Body of pancreas (tissue), 4 donors: Measurements from ENCODE around the gene TUBA3C. TPM values are rescaled to one million over a fixed set of nuclear protein-coding genes. Genes with fewer than 3 reads are reported as not detected.

Experiments used
- ATAC-seq: fragments of 150-250 bp; one replicate; pipeline ENCODE4 v1.9.1; 2016
- DNase-seq, 4 donors: peaks; one replicate each; pipeline ENCODE4 v3.0.0-alpha.2; 2019
- H3K27ac ChIP-seq, 4 donors: fragments of 200-600 bp; sonication (generic); 1 replicate in 3 of 4; 2 replicates in 1 of 4; pipeline versions ENCODE4 v1.5.1 to v1.6.1; 2016 to 2019; ENCODE audit warnings: mild to moderate bottlenecking in 1 of 4, mixed read lengths in 1 of 4, moderate library complexity in 1 of 4
- H3K27me3 ChIP-seq, 2 donors: fragments of 200-600 bp; sonication (generic); one replicate each; pipeline ENCODE4 v1.6.0; 2016; ENCODE audit warnings: mild to moderate bottlenecking in 1 of 2
- H3K36me3 ChIP-seq, 2 donors: fragments of 200-600 bp; sonication (generic); replicated peaks in 1 of 2; 2 replicates each; pipeline ENCODE4 v1.5.1; 2016; ENCODE audit warnings: low read depth in 2 of 2; ENCODE audit not compliant: insufficient read depth in 1 of 2
- H3K4me1 ChIP-seq: fragments of 200-600 bp; sonication (generic); one replicate; pipeline ENCODE4 v1.6.0; 2016
- H3K4me3 ChIP-seq, 2 donors: fragments of 200-600 bp; sonication (generic); 1 replicate in 1 of 2; 2 replicates in 1 of 2; pipeline ENCODE4 v1.5.1; 2016 to 2019
- H3K9me3 ChIP-seq, 3 donors: fragments of 200-600 bp; sonication (generic); 1 replicate in 2 of 3; 2 replicates in 1 of 3; pipeline ENCODE4 v1.5.1; 2016
- CTCF ChIP-seq, 7 experiments: fragments of 450-650 bp in 4 of 7; fragments of 200-600 bp in 3 of 7; sonication (generic) in 3 of 7; IDR thresholded peaks; one replicate each; pipeline ENCODE4 v1.5.1; 2016 to 2019; ENCODE audit warnings: antibody characterized with exemption in 7 of 7
- POLR2A ChIP-seq, 3 donors: fragments of 450-650 bp; IDR thresholded peaks; one replicate each; pipeline ENCODE4 v1.6.1; 2016; ENCODE audit warnings: antibody characterized with exemption in 3 of 3, mild to moderate bottlenecking in 2 of 3
- WGBS, 2 donors: methylation state at CpG; one replicate each; pipeline ENCODE4 v1.1.5; 2017; 5-methylcytosine and 5-hydroxymethylcytosine counted together
- intact Hi-C: fragments of 100-400 bp; cut with DNase I; formaldehyde crosslinking; loops from one replicate; pipeline ENCODE4 v1.15.1; 2023
- total RNA-seq, 2 donors: library from RNA; depleted of rRNA; stranded (reverse); fragments of >200 nt; gene quantifications; one replicate each; pipeline ENCODE4 v1.1.0, GENCODE V29; 2016

Gene TUBA3C
- total RNA-seq, 2 donors from 2014 or later = not detected

- H3K4me3 ChIP-seq = no peak overlapping the region
- ATAC-seq (no peak), DNase-seq (no peak)
- H3K27me3 ChIP-seq = no peaks in the 10 kb centered on the region
- WGBS, 2 donors = 64 to 69% methylated on average over 5 of the region's 5 CpGs
- H3K4me1 ChIP-seq = no peaks in the 10 kb centered on the region
- no peaks in the 10 kb centered on the region for H3K9me3 ChIP-seq
- intact Hi-C loops = no loop called here
- no peak overlapping the region for H3K27ac ChIP-seq
- TF ChIP-seq POLR2A (IDR thresholded peaks at IDR 0.05) (no peak), CTCF (IDR thresholded peaks at IDR 0.05) (no peak)
- no peaks in the 10 kb centered on the region for H3K36me3 ChIP-seq
Measured at GRCh38 chr13:19161308-19161707, 20.3 kb downstream of the TUBA3C start.

GRCh38 chr13:19159761-19160420 is 21.7 kb downstream of the TUBA3C start:
- no peak overlapping the region for H3K4me3 ChIP-seq
- intact Hi-C loops = no loop called here
- H3K4me1 ChIP-seq = no peaks in the 10 kb centered on the region
- WGBS, 2 donors = 56% methylated on average over 8 of the region's 9 CpGs; no CpG with 5 or more reads in 1 of the 2 donors
- no peaks in the 10 kb centered on the region for H3K9me3 ChIP-seq
- DNase-seq (no peak), ATAC-seq (no peak)
- TF ChIP-seq POLR2A (IDR thresholded peaks at IDR 0.05) = no peak
- no peaks in the 10 kb centered on the region for H3K36me3 ChIP-seq
- no peaks in the 10 kb centered on the region for H3K27me3 ChIP-seq
- no peak overlapping the region for H3K27ac ChIP-seq

- WGBS, 2 donors = 67 to 68% methylated on average over 1 to 2 of the region's 2 CpGs
- TF ChIP-seq POLR2A (IDR thresholded peaks at IDR 0.05) = no peak
- no peak for TF ChIP-seq CTCF (IDR thresholded peaks at IDR 0.05)
- no peaks in the 10 kb centered on the region for H3K4me1 ChIP-seq
- no peak overlapping the region for H3K4me3 ChIP-seq
- no peak overlapping the region for H3K27ac ChIP-seq
- no peaks in the 10 kb centered on the region for H3K36me3 ChIP-seq
- H3K9me3 ChIP-seq = no peaks in the 10 kb centered on the region
- DNase-seq (no peak), ATAC-seq (no peak)
- H3K27me3 ChIP-seq = no peaks in the 10 kb centered on the region
- intact Hi-C loops = no loop called here
Measured at GRCh38 chr13:19159181-19159580, 22.4 kb downstream of the TUBA3C start.

- Histone ChIP-seq H3K27me3 (no peaks in the 10 kb centered on the region), H3K36me3 (no peaks in the 10 kb centered on the region), H3K4me3 (no peak overlapping the region), H3K9me3 (no peaks in the 10 kb centered on the region), H3K4me1 (no peaks in the 10 kb centered on the region), H3K27ac (no peak overlapping the region)
- ATAC-seq = no peak
- no peak for DNase-seq
- intact Hi-C loops = no loop called here
- TF ChIP-seq CTCF (IDR thresholded peaks at IDR 0.05) = no peak
- no peak for TF ChIP-seq POLR2A (IDR thresholded peaks at IDR 0.05)
- WGBS, 2 donors = 39 to 59% methylated on average over 6 to 9 of the region's 9 CpGs
Measured at GRCh38 chr13:19158526-19159174, 23.0 kb downstream of the TUBA3C start.

GRCh38 chr13:19158006-19158405 is 23.6 kb downstream of the TUBA3C start:
- no peak overlapping the region for H3K4me3 ChIP-seq
- no peak for ATAC-seq
- H3K36me3 ChIP-seq = no peaks in the 10 kb centered on the region
- WGBS, 2 donors = 46 to 56% methylated on average over 5 to 6 of the region's 6 CpGs
- TF ChIP-seq POLR2A (IDR thresholded peaks at IDR 0.05) (no peak), CTCF (IDR thresholded peaks at IDR 0.05) (no peak)
- no peaks in the 10 kb centered on the region for H3K27me3 ChIP-seq
- no peak overlapping the region for H3K27ac ChIP-seq
- intact Hi-C loops = no loop called here
- no peaks in the 10 kb centered on the region for H3K4me1 ChIP-seq
- H3K9me3 ChIP-seq = no peaks in the 10 kb centered on the region
- DNase-seq = no peak
